Gastrocnemius medialis (tissue), 4 donors: ENCODE results near the gene FOSB.

Experiments used
- CTCF ChIP-seq, 5 experiments: fragments of 450-650 bp in 3 of 5; fragments of 200-600 bp in 2 of 5; sonication (generic) in 2 of 5; IDR thresholded peaks in 4 of 5; conservative IDR thresholded peaks in 1 of 5; 1 replicate in 4 of 5; 2 replicates in 1 of 5; pipeline ENCODE4 v1.5.1; 2016 to 2019; ENCODE audit warnings: antibody characterized with exemption in 5 of 5, mild to moderate bottlenecking in 3 of 5, moderate library complexity in 3 of 5
- POLR2A ChIP-seq, 2 donors: fragments of 450-650 bp; IDR thresholded peaks; one replicate each; pipeline ENCODE4 v1.6.1; 2017; ENCODE audit warnings: antibody characterized with exemption in 2 of 2, mild to moderate bottlenecking in 2 of 2, moderate library complexity in 2 of 2

DNA sequence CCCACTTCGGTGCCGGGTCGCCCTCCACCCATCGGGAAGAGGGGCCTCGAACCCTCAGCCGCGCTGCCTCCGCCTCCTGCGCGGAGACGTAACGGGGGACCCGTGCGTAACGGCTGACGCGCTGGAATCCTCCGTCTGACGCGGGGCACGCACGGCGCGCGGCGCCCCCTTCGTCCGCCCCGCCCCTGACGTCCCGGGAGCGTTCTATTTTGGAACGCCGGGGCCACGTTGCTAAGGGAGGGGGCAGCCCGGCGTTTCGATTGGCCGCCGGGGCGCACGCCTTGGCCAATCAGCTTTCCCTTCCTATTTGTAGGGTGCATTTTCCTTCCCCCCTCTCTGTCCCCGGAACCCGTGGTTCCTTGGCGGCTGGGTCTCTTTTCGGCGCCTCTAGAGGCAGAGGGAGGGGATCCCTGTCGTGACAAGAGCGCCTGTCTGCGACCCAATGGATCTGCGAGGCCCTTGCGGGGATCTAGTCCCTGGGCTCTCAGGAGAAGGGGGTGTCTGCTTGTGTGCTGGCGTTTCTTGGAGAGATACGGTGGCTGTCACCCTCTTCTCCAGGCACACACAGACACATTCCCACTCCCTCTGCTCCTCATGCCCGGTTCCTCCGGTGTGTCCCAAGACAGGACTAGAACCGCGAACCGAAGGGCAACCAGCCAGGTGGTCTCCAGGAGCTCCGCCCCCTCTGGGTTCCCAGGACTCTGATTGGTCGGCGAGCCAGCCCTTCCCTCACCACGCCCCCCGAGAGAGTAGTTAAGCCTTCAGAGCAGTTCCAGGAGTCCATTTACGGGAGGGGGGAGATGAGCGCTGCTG lies 1.5 kb downstream of the FOSB start:
- peak; percentile 79 to 93 for TF ChIP-seq POLR2A (IDR thresholded peaks at IDR 0.05)
- no peak for TF ChIP-seq CTCF (IDR thresholded peaks at IDR 0.05 in 4 of 5, conservative IDR thresholded peaks at IDR 0.05 in 1 of 5)
